Heart right ventricle (tissue), 16 donors: ENCODE measurements around the gene HIRA. TPM values are rescaled to one million over a fixed set of nuclear protein-coding genes. Genes with fewer than 3 reads are reported as not detected.

Source experiments
- ATAC-seq, 8 donors: fragments of 200-7000 bp; cut with Tn5 transposase; one replicate each; pipeline ENCODE4 v1.9.1; 2020; ENCODE audit warnings: mild to moderate bottlenecking in 8 of 8, moderate library complexity in 8 of 8, moderate number of reproducible peaks in 1 of 8
- DNase-seq, 2 donors: peaks; one replicate each; pipeline ENCODE4 v3.0.0-alpha.2; 2020
- H3K27ac ChIP-seq, 10 donors: fragments of 200-600 bp; sonication (generic) in 2 of 10; one replicate each; pipeline versions ENCODE4 v1.5.0 to v1.8.0; 2020 to 2022; ENCODE audit warnings: mild to moderate bottlenecking in 3 of 10
- H3K27me3 ChIP-seq, 7 donors: fragments of 200-600 bp; one replicate each; pipeline ENCODE4 v1.8.0; 2021 to 2022; ENCODE audit warnings: mild to moderate bottlenecking in 2 of 7
- H3K36me3 ChIP-seq, 9 donors: fragments of 200-600 bp; sonication (generic) in 1 of 9; one replicate each; pipeline versions ENCODE4 v1.5.0 to v1.8.0; 2020 to 2022; ENCODE audit warnings: mild to moderate bottlenecking in 2 of 9
- H3K4me1 ChIP-seq, 9 donors: fragments of 200-600 bp; sonication (generic) in 1 of 9; one replicate each; pipeline versions ENCODE4 v1.5.0 to v1.8.0; 2020 to 2022; ENCODE audit warnings: mild to moderate bottlenecking in 4 of 9
- H3K4me3 ChIP-seq, 10 donors: fragments of 200-600 bp; sonication (generic) in 2 of 10; one replicate each; pipeline versions ENCODE4 v1.5.0 to v1.8.0; 2020 to 2022; ENCODE audit warnings: mild to moderate bottlenecking in 7 of 10, moderate library complexity in 2 of 10
- H3K9me3 ChIP-seq, 11 donors: fragments of 200-600 bp in 10 of 11; sonication (generic) in 2 of 11; one replicate each; pipeline versions ENCODE4 v1.5.0 to v1.8.0; 2013 to 2022; ENCODE audit warnings: mild to moderate bottlenecking in 2 of 11, control low read depth in 1 of 11, moderate library complexity in 1 of 11
- CTCF ChIP-seq, 9 donors: fragments of 200-600 bp; sonication (generic) in 2 of 9; IDR thresholded peaks; one replicate each; pipeline versions ENCODE4 v1.5.0 to v1.8.0; 2021 to 2022; ENCODE audit warnings: antibody characterized with exemption in 9 of 9, mild to moderate bottlenecking in 5 of 9, moderate library complexity in 1 of 9
- WGBS, 2 donors: extraction: QIAGEN DNeasy Blood & Tissue Kit; methylation state at CpG; one replicate each; pipeline ENCODE4 v1.1.7; 2013; ENCODE audit warnings: inconsistent platforms in 1 of 2; 5-methylcytosine and 5-hydroxymethylcytosine counted together
- intact Hi-C, 10 donors: fragments of 100-400 bp; cut with DNase I; formaldehyde crosslinking; loops; one replicate each; pipeline versions ENCODE4 v1.11.1 to v1.14.2; 2022
- polyA plus RNA-seq, 2 donors: library from polyadenylated mRNA; stranded (reverse); fragments of 200-250 nt; gene quantifications; one replicate each; pipeline ENCODE4 v1.2.3, GENCODE V29; 2013
- total RNA-seq, 10 donors: library from RNA; stranded (reverse); fragmentation: NEBNext Ultra II Directional in 3 of 10; extraction: Animal tissue kit (Norgen Biotek cat#: 25700) in 3 of 10; gene quantifications; one replicate each; pipeline versions ENCODE4 v1.2.1 to v1.2.4, GENCODE V29; 2021 to 2023
- donor health status: Arrhythmogenic right ventricular cardiomyopathy.
- donor health status: ischemic (EF 13 %, LVEDD 7.1; RV severe dilation, severe dysfunction).
- donor health status: healthy with polysubstance abuse.
- donor health status: DM: no; HTN: yes; CAD: no.
- donor health status: DM: no; HTN: no; CAD: no.
- donor health status: ischemic (EF 25% LVEDD 6.9; RV normal size, moderate dysfunction).
- donor health status: ischemic (EF 25% LVEDD 5.7; RV mildly dilated, moderate dysfunction).
- donor health status: healthy.
- donor health status: DM: yes; HTN: yes; CAD: no.
- donor health status: Ischemic cardiomyopathy.
- donor health status: ischemic (EF 35%, LVEDD 5.7; RV mildly dilated, moderate dysfunction).
- donor health status: nonischemic (EF 11% LVEDD 7.7; RV severe dilation, severe dysfunction).
- donor health status: DM: yes; HTN: yes; CAD: no.
- donor health status: PGD.
- donor health status: ischemic (EF 29% LVEDD 5.4; RV normal size, mild dysfunction).
- donor health status: nonischemic (EF 23%, LVEDD 6.1; RV moderate dilation, normal function).

The HIRA gene
- total and polyA plus RNA-seq, 12 donors = 3.1 to 23.2 (median 17.5) TPM

- ATAC-seq = no peak
- intact Hi-C loops = loop anchor here in 1 of 10 donors (10.0 kb wide), 1 partner anchor 83 kb away; no protein-coding TSS in a partner anchor
Observed at GRCh38 chr22:19382240-19382639, 49.3 kb downstream of the HIRA start.

GRCh38 chr22:19378344-19378674, 53.2 kb downstream of the HIRA start:
- Histone ChIP-seq H3K27me3 (no peaks in the 10 kb centered on the region), H3K4me3 (no peak overlapping the region), H3K4me1 (no peaks in the 10 kb centered on the region), H3K36me3 (peaks cover 0 to 100% (median 69%) of the 10 kb centered on the region in 9 donors), H3K27ac (no peak overlapping the region), H3K9me3 (no peaks in the 10 kb centered on the region)
- TF ChIP-seq CTCF (IDR thresholded peaks at IDR 0.05) = no peak
- DNase-seq = no peak
- ATAC-seq = no peak
- intact Hi-C loops = no loop called here

More at GRCh38 chr22:19382240-19382639, 49.3 kb downstream of the HIRA start:
- H3K4me1 ChIP-seq = no peaks in the 10 kb centered on the region
- no peak overlapping the region for H3K4me3 ChIP-seq
- no peaks in the 10 kb centered on the region for H3K9me3 ChIP-seq
- H3K27me3 ChIP-seq = no peaks in the 10 kb centered on the region
- no peak for TF ChIP-seq CTCF (IDR thresholded peaks at IDR 0.05)
- no peak overlapping the region for H3K27ac ChIP-seq
- DNase-seq = no peak
- peaks cover 0 to 100% (median 65%) of the 10 kb centered on the region in 9 donors for H3K36me3 ChIP-seq
- WGBS, 2 donors = 94 to 95% methylated on average over 5 of the region's 5 CpGs

- intact Hi-C loops = no loop called here
- WGBS, 2 donors = 92 to 95% methylated on average over 10 of the region's 10 CpGs
- no peak overlapping the region for H3K4me3 ChIP-seq
Observed at GRCh38 chr22:19377565-19378343, 53.8 kb downstream of the HIRA start.

GRCh38 chr22:19376971-19377370, 54.6 kb downstream of the HIRA start:
- no peak for ATAC-seq
- WGBS, 2 donors = 93 to 98% methylated on average over 2 of the region's 2 CpGs
- H3K4me3 ChIP-seq = no peak overlapping the region

More at GRCh38 chr22:19377565-19378343, 53.8 kb downstream of the HIRA start:
- Histone ChIP-seq H3K9me3 (no peaks in the 10 kb centered on the region), H3K27me3 (no peaks in the 10 kb centered on the region), H3K36me3 (peaks cover 0 to 100% (median 67%) of the 10 kb centered on the region in 9 donors), H3K4me1 (no peaks in the 10 kb centered on the region), H3K27ac (no peak overlapping the region)
- ATAC-seq (no peak), DNase-seq (no peak)
- no peak for TF ChIP-seq CTCF (IDR thresholded peaks at IDR 0.05)

More at GRCh38 chr22:19376971-19377370, 54.6 kb downstream of the HIRA start:
- no peak for DNase-seq
- no peaks in the 10 kb centered on the region for H3K9me3 ChIP-seq
- H3K27ac ChIP-seq = no peak overlapping the region
- no peaks in the 10 kb centered on the region for H3K27me3 ChIP-seq
- TF ChIP-seq CTCF (IDR thresholded peaks at IDR 0.05) = no peak
- H3K36me3 ChIP-seq = peaks cover 0 to 100% (median 60%) of the 10 kb centered on the region in 9 donors
- no peaks in the 10 kb centered on the region for H3K4me1 ChIP-seq
- intact Hi-C loops = no loop called here
